ENCODE results near the gene MATK.
"Not testable (repeated sequence)": the region's sequence is repeated elsewhere in the genome, so short reads cannot be mapped to it uniquely, and the experiment has no call there.

Gene MATK

DNA sequence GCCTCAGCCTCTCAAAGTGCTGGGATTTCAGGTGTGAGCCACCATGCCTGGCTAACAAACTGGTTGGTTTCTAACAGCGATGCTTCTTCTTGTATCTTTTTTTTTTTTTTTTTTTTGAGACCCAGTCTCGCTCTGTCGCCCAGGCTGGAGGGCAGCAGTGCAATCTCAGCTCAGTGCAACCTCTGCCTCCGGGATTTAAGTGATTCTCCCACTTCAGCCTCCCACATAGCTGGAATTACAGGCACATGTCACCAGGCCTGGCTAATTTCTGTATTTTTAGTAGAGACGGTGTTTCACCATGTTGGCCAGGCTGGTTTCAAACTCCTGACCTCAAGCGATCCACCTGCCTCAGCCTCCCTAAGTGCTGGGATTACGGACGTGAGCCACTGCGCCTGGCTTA, 30.0 kb upstream of the MATK start:
- not testable (repeated sequence) for DNase-seq

DNA sequence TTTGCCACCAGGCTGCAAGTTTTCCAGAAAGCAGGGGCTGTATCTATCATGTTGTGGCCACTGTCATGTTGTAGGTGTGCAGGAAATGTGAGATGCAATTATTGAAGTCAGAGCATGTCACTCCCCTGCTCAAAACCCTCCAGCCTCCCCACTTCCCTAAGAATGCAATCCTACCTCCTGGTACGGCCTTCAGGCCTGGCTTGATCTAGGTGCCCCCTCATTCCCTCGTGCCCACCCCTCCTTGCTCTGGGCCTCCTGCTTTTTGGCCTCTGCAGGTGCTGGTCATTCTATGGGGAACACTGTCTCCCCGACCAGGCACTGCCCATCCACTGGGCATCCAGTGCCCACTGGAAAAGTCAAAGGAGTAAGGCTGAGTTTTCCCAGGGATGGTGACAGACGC, 28.5 kb upstream of the MATK start:
- no peak for DNase-seq

GRCh38 chr19:3813473-3814392, 27.6 kb upstream of the MATK start:
- no peak for DNase-seq

DNA sequence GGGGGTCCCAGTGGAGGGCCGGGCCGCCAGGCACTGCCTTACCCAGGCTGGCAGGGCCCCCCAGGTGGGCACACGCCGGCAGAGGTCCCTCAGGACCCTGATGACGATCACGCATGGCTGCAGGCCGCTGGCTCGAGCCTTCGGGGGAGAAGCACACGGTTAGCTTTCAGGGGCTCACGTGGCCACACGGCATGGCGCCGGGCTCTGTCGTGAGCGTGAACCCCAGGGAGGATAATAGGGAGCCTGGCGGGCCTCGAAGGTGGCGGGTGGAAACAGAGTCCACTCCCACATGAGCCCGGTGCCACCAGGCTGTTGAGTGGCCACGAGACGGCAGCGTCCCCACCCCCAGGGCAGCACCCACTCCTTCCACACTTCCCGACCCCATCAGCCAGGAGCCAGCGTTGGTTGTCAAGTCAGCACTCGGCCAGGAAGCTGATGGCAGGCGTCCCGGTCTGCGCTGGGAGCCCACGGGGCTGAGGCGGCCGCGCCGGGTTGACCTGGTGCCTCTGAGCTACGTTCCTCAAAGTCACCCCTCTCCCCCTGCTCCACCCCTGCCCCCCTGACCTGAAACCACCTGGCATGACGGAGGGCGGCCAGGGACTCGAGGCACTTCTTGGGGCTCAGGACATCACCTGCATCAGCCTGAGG, 24.7 kb upstream of the MATK start:
- no peak for DNase-seq

GRCh38 chr19:3809881-3810707, 23.9 kb upstream of the MATK start:
- no peak for DNase-seq

- DNase-seq, result no peak
Measured at GRCh38 chr19:3808420-3809143, 22.4 kb upstream of the MATK start.

DNA sequence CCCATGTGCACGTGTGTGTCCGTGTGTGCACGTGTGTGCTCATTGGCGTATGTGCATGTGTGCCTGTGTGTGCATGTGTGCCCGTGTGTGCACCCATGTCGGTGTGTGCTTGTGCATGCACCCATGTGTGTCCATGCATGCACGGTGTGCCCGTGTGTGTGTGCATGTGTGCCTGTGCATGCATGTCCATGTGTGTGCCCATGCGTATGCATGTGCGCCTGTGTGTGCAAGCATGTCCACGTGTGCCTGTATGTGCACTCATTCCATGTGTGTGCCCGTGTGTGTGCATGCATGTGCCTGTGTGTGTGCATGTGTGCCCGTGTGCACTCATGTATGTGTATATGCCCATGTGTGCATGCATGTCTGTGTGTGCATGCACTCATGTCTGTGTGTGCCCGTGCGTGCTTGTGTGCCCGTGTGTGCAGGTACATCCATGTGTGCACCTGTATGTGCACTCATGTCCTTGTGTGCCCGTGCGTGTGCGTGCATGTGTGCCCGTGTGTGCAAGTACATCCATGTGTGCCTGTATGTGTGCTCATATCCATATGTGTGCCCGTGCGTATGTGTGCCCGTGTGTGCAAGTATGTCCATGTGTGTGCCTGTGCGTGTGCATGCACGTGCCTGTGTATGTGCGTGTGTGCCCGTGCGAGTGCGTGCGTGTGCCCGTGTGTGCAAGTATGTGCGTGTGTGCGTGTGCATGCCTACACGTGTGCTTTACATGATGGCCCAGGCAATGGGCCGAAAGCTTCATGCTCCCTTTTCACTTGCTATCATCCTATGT, 21.6 kb upstream of the MATK start:
- no peak for DNase-seq

DNA sequence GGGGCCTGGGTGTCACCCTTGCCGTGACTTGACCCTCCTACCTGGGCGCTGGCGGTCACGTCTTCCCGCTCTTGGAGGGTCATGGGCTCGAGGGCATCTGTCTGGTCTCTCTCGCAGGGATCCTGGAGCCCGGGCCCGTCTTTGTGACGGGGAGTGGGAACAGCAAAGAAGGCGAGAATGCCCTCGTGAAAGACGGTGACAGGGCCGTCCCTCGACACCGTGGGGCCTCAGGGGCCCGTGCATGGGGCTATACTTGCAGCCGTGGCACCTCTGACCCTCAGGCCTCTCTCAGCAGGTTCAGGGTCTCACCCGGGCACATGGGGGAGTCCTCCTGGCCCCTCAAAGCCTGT, 20.9 kb upstream of the MATK start:
- DNase-seq, result no peak

DNA sequence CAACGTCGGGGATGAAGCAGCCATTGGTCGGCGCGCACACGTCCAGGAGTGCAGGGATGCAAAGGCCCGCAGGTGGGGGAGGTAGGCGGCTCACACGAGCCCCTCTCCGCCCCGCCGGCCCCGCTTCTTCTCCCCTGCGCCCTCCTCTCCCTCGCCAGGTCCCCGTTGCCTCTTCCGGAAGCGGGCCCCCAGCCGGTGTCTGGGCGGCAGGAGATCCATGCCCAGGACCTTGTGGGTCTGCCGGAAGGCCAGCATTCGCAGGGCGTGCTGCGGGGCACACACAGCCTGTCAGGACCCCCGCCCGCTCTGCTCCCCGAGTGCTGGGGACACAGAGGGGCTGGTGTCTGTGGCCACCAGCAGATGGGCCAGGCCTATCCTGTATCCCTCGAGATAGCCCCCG, 19.7 kb upstream of the MATK start:
- DNase-seq, result no peak

DNA sequence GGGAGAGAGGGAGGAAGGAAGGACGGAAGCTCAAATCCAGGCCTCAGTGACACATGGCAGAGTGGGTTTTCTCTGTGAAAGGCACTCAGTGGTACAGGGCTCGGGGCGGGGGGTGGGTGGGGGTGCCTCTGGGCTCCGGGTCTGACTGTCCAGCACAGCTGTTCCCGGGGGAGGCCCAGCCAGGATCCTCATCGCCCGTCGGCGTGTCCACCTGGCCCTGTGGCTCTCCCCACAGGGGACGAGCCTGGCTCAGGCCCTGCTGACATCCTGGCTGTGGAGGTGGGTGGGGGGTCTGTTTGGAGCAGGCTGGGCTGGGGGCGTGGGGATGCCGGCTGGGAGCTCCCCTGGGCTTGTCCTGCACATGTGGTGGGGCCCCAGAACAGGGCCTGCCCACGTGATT, 18.2 kb upstream of the MATK start:
- DNase-seq, result no peak

GRCh38 chr19:3803986-3804385, 17.8 kb upstream of the MATK start:
- no peak for DNase-seq

DNA sequence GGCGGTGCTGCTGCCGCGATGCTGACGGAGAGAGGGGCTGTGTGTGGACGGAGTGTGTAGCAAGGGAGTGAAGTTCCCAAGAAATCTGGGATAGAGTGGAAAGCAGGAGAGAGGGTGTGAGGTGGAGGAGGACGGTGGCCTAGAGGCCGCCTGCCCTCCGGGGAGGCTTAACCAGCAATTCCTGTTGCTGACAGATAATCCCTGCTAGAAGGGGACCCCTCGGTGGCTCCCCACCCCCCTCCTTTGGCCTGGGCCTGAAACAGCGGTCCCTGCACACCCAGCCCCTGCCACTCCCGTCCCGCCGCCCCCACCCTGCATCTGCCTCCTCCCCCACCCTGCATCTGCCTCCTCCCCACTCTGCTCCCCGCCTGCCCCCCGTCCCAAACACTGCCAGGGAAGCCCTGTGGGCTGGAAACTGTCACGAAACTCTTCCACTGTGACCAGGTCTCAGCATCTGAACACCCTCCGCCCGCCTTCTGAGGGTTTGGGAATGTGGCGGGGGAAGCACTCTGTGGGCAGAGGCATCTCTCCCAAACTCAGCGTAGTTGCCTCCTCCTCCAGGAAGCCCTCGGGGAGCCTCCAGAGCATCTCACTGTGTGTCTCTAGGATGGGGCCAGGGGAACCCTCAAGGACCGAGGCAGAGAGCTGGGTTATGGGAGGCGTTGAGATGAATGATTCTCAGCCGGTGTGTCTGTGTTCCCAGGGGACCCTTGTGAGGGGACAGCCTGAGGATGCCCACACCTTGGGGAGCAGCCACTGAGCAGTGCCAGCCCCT, 17.1 kb upstream of the MATK start:
- DNase-seq, result no peak

DNA sequence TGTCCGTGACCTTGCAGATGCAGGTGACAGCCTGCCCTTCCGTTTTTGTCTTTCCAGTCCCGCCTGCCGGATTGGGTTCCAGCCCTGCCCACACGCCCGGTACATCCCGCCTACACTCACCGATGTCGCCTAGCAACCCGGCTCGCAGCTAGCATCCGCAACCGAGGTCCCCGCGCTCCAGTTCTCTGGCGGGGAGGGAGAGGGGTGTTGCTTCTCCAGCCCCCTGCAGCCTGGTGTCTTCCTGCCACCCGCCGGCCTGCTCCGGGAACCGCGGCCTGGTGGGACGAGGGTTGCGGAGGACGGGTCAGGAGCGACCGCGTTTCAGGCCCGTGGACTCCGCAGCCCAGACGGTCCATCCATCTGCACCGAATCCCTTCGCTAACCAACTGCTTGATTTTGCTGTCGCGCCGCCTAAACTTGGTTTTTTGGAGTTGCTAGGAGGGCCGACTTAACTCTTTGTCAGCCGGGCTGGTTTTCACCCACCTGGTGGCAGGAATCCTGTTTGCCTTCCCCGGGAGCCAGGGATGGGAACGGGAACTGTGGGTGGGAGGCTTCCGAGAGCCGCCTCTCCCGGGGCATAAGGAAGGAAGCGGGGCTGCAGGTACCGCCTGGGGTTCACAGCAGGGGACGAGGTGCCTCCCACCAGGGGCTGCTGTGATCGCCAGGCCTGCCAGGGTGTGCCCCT, 15.4 kb upstream of the MATK start:
- DNase-seq, result no peak

GRCh38 chr19:3800996-3801395, 14.8 kb upstream of the MATK start:
- DNase-seq, result no peak

DNA sequence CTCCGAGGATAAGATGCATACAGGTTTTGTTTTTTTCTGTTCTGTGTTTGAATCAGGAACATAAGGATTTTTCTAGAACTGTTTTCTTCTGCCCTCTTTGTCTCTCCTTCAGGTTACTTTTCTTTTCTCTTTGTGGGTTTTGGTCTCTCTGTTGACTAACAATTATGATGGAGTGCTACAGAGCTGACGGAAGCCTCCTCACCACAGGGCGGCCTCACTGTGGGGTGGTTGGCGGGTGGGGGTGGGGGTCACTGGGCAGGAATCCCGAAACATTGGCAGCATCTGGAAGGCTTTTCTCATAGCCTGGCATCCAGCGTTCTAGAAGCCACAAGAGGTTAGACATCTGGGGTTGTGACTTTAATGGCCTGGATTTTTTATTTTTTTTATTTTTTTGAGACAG, 12.0 kb upstream of the MATK start:
- no peak for DNase-seq

GRCh38 chr19:3796358-3796757, 10.2 kb upstream of the MATK start:
- no peak for DNase-seq

DNA sequence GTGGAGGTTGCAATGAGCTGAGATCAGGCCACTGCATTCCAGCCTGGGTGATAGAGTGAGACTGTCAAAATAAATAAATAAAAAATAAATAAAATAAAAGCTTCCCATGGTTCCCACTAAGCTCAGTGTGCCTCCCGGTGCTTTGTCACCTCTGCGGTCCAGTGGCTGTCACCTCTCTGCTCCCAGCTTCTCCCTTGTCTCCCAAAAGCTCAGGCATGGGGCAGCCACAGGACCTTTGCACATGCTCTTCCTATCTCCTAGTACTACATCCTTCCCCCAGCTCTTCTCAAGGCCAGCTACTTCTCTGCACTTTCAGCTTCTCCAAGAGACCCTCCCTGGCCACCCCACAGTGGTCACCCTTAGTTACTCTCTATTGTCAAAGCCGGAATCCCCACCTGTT, 7.6 kb upstream of the MATK start:
- DNase-seq, result no peak

DNA sequence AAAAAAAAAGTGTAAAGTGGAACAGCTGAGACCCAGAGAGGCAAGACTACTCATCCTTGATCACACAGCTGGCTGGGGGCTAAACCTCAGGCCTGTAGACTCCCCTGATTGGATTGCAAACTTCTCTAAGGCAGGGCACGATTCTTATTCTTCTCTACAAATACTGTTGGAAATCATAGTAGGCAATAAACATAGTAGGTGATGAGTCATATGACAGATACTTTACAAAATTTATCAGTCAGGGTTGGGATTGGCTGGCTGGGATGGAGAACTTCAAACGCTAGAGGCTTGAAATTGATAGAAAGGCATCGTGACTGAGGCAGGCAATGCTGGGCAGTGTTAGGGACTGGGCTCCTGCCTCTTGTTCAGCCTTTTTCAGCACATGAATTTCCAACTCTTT, 5.9 kb upstream of the MATK start:
- DNase-seq, result no peak

- DNase-seq, result no peak
Measured at GRCh38 chr19:3790941-3791340, 4.8 kb upstream of the MATK start.

DNA sequence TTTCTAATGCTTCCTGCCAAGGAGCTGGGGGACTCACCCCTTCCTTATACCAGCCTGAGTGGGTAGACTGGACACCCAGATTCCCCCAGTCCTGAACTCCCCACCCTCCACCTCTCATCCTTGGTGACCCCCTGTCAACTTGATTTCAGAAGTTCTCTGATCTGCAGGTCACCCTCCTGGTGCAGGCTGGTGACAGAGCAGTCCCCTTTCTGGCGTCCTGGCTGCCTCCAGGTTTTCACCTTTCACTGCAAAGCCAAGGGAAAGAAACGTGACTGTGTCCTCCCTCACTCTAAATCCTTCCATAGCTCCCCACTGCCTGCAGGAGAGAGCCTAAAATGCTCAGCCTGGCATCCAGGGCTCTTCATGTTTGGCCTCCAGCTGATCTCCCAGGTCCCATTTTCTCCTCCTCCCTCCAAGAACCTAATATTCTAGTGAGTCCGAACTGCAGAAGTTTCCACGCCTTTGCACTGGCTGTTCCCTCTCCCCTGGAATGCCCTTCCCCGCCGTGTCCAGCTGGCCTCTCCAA, 4.1 kb upstream of the MATK start:
- DNase-seq, result no peak

All from SHP77 treated with DMSO at 0.1 percent for 48 hours (cell line).